ENCODE results near the gene PIGZ. TPM values are rescaled to one million over a fixed set of nuclear protein-coding genes. Genes with fewer than 3 reads are reported as not detected.
A peak's percentile ranks its signal among the peaks of the same experiment; 100 is the strongest.

Gene PIGZ
- total RNA-seq, 1 donor from 2014 or later, result 9.9 TPM

DNA sequence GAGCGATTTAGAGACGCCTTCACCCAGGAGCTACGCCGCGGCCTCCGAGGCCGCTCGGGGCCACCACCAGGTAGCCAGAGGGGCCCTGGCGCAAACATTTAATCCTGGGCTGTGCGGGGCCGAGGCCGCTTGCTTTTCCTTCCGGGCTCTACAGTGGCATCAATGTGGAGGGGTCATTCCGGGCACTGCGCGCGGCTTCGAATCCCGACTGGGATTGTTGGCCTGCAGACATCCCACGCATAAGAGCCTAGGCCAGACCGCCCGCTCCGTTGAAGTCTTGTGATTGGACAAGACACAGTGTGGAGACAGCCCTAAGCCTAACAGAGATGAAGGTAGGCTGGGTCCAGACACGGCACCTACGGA is 25.7 kb downstream of the PIGZ start:
- TF ChIP-seq, protein P1, sequence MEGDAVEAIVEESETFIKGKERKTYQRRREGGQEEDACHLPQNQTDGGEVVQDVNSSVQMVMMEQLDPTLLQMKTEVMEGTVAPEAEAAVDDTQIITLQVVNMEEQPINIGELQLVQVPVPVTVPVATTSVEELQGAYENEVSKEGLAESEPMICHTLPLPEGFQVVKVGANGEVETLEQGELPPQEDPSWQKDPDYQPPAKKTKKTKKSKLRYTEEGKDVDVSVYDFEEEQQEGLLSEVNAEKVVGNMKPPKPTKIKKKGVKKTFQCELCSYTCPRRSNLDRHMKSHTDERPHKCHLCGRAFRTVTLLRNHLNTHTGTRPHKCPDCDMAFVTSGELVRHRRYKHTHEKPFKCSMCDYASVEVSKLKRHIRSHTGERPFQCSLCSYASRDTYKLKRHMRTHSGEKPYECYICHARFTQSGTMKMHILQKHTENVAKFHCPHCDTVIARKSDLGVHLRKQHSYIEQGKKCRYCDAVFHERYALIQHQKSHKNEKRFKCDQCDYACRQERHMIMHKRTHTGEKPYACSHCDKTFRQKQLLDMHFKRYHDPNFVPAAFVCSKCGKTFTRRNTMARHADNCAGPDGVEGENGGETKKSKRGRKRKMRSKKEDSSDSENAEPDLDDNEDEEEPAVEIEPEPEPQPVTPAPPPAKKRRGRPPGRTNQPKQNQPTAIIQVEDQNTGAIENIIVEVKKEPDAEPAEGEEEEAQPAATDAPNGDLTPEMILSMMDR (IDR thresholded peaks at IDR 0.05), result no peak
- peak overlapping the region; percentile 98 for H3K27ac Mint-ChIP-seq (ENCODE audit: unreplicated experiment)
- peaks cover 46% of the 10 kb centered on the region for H3K4me1 Mint-ChIP-seq (ENCODE audit: low read depth)
- DNase-seq (ENCODE audit: low spot score), result no peak
- no peaks in the 10 kb centered on the region for H3K27me3 Mint-ChIP-seq (ENCODE audit: low read depth)
- peak overlapping the region; percentile 99 for H3K4me3 Mint-ChIP-seq (ENCODE audit: unreplicated experiment)
- no peaks in the 10 kb centered on the region for H3K9me3 Mint-ChIP-seq (ENCODE audit: low read depth)
- H3K36me3 Mint-ChIP-seq (ENCODE audit: low read depth), result peaks cover 7% of the 10 kb centered on the region

DNA sequence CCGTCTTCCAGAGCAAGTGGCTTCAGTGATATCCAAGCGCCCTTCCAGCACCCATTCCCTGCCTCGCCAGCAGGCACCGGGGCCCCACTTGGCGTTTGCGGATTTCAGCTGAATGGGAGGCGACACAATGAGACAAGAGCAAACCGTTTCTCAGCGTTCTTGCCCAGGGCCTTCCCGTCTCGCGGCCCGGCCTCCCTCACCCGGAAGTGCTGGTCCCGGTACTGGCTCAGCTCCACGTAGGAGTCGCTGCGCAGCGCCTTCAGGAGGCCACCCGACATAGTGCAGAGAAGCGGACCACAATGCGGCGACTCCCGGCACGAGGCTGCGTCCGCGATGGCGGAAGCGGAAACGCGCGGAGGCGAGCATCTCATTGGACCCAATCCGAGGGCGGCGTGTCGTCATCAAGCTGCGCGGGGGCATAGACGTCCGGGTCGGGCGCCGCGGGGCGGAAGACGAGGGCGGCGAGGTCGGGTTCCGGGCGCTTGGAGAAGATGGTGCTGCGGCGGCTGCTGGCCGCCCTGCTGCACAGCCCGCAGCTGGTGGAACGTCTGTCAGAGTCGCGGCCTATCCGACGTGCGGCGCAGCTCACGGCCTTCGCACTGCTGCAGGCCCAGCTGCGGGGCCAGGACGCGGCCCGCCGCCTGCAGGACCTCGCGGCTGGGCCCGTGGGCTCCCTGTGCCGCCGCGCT is 26.3 kb downstream of the PIGZ start, which contains the start of gene NCBP2:
NCBP2 (minus strand) TSS at position 303 of the 689 bp plus-strand sequence; CDS start at position 278, 25 bp downstream.
- peaks cover 46% of the 10 kb centered on the region for H3K4me1 Mint-ChIP-seq (ENCODE audit: low read depth)
- TF ChIP-seq, protein P1 (IDR thresholded peaks at IDR 0.05), result peak; percentile 81
- H3K36me3 Mint-ChIP-seq (ENCODE audit: low read depth), result peaks cover 12% of the 10 kb centered on the region

DNA sequence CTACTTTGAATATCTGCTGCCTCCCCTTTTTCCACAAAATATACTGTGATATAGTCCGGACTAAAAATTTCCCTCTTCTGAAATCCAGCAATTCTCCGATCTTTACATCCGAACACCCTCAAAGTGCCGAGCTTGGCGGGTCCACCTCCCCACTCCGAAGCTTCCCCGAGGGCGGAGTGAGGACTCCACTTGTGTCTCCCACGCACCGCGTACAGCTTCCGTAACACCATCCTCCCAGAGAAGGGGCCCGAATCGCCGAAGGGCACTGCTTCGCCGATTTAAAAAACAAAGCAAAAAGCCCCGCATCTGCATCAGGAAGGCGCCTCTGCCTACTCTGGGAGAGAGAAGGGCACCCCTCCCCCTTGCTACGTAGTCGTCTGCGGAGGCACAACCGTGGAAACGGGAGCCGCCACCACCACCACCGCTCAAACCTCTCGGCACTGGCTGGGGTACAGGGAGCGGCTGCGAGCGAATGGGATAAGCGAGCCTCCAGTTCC is 26.9 kb downstream of the PIGZ start:
- no peaks in the 10 kb centered on the region for H3K27me3 Mint-ChIP-seq (ENCODE audit: low read depth)
- H3K4me1 Mint-ChIP-seq (ENCODE audit: low read depth), result peaks cover 46% of the 10 kb centered on the region
- TF ChIP-seq, protein P1 (IDR thresholded peaks at IDR 0.05), result no peak
- peak overlapping the region; percentile 98 for H3K27ac Mint-ChIP-seq (ENCODE audit: unreplicated experiment)
- H3K36me3 Mint-ChIP-seq (ENCODE audit: low read depth), result peaks cover 16% of the 10 kb centered on the region
- peak overlapping the region; percentile 99 for H3K4me3 Mint-ChIP-seq (ENCODE audit: unreplicated experiment)
- no peaks in the 10 kb centered on the region for H3K9me3 Mint-ChIP-seq (ENCODE audit: low read depth)
- no peak for DNase-seq (ENCODE audit: low spot score)

More for the DNA sequence above, 26.3 kb downstream of the PIGZ start, which contains the start of gene NCBP2:
- no peaks in the 10 kb centered on the region for H3K27me3 Mint-ChIP-seq (ENCODE audit: low read depth)
- H3K27ac Mint-ChIP-seq (ENCODE audit: unreplicated experiment), result peak within 1 kb of the TSS; percentile 98
- DNase-seq (ENCODE audit: low spot score), result peak; percentile 100
- no peaks in the 10 kb centered on the region for H3K9me3 Mint-ChIP-seq (ENCODE audit: low read depth)
- H3K4me3 Mint-ChIP-seq (ENCODE audit: unreplicated experiment), result peak within 1 kb of the TSS; percentile 99

DNA sequence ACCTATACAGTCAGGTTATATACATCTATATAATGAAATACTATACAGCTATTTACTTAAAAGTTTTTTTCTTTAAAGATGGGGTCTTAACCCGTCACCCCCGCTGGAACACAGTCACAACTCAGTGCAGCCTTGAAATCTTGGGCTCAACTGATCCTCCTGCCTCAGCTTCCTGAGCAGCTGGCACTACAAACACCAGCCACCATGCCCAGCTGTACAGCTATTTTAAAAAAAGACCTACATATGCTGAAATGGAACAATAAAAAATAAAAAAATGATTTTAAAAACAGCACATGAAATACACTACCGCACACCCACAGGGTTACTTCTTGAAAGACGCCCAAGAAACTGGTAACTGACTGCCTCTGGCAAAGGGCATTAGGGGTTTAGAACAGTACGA is 30.1 kb downstream of the PIGZ start:
- Mint-ChIP-seq H3K27ac (ENCODE audit: unreplicated experiment) (no peak overlapping the region), H3K36me3 (ENCODE audit: low read depth) (peaks cover 30% of the 10 kb centered on the region), H3K4me3 (ENCODE audit: unreplicated experiment) (no peak overlapping the region), H3K9me3 (ENCODE audit: low read depth) (no peaks in the 10 kb centered on the region), H3K27me3 (ENCODE audit: low read depth) (no peaks in the 10 kb centered on the region), H3K4me1 (ENCODE audit: low read depth) (peaks cover 33% of the 10 kb centered on the region)
- TF ChIP-seq, protein P1 (IDR thresholded peaks at IDR 0.05), result no peak
- no peak for DNase-seq (ENCODE audit: low spot score)

DNA sequence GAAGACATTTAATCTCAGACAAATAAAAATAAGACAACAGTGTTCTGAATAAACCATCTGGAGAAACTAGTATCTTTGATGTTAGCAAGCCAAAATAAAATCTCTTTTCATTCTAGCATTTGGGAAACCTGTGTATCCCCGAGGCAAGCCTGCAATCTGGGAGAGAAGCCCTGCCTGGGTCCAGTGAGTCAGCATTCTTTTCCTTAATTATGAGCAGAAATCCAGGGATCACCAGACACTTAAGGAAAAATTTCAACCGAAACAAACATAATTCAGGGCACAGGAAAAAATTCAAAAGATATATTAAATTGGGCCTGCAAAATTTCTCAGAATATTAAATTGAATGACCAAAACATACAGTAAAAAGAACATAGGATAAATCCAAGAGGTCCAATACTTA is 30.5 kb downstream of the PIGZ start:
- peaks cover 32% of the 10 kb centered on the region for H3K36me3 Mint-ChIP-seq (ENCODE audit: low read depth)
- TF ChIP-seq, protein P1 (IDR thresholded peaks at IDR 0.05), result no peak
- H3K4me3 Mint-ChIP-seq (ENCODE audit: unreplicated experiment), result no peak overlapping the region
- H3K27ac Mint-ChIP-seq (ENCODE audit: unreplicated experiment), result no peak overlapping the region
- peaks cover 28% of the 10 kb centered on the region for H3K4me1 Mint-ChIP-seq (ENCODE audit: low read depth)
- no peaks in the 10 kb centered on the region for H3K9me3 Mint-ChIP-seq (ENCODE audit: low read depth)
- no peaks in the 10 kb centered on the region for H3K27me3 Mint-ChIP-seq (ENCODE audit: low read depth)
- DNase-seq (ENCODE audit: low spot score), result no peak
